NCI-H1105 (cell line): Measurements from ENCODE around the gene MUC20.
"Not testable (repeated sequence)": the region's sequence is repeated elsewhere in the genome, so short reads cannot be mapped to it uniquely, and the experiment has no call there.

Experiments used
- DNase-seq: peaks from one replicate; lab custom pipeline; 2025; lab: John Stamatoyannopoulos, UW

The MUC20 gene

DNA sequence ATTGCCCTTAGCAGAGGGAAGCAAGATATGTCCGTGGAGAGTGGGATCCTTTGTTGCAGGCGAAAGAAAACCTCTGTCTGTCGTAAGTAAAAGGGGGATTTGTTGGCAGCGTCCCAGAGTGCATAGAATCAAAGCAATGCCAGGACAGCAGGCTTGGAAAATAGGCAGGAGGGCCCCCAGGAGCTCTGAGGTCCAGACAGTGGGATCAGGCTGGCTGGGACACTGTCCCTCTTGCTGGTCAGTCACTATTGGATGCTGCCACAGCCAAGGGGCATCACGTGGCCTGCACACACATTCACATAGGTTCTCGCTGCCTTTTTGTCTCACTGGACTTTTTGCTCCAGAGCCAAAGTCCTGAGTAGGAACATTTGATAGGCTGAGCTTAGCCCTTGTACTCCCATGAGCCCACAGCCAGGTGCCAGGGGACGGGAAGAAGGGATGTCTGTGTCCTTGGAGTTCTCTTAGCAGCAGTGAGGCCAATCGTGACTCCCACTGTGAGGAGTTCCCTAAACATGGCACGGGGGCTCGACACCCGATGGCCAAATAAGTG, 10.7 kb downstream of the MUC20 start:
- DNase-seq: no peak

GRCh38 chr3:195732940-195733339, 12.2 kb downstream of the MUC20 start:
- DNase-seq: no peak

- no peak for DNase-seq
These were observed 14.4 kb downstream of the MUC20 start for GRCh38 chr3:195735036-195735695.

GRCh38 chr3:195736866-195737490, 16.2 kb downstream of the MUC20 start:
- DNase-seq: no peak

DNA sequence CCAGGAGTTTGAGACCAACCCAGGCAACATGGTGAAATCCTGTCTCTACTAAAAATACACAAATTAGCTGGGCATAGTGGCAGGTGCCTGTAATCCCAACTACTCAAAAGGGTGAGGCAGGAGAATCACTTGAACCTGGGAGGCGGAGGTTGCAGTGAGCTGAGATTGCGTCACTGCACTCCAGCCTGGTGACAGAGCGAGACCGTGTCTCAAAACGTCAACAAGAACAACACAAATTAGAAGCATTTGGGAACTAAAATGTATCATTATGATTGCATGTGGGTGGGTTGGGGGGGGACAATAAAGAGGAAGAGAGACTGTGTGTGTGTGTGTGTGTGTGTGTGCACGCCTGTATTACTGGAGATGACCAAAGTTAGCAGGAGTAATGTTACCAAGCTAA, 17.0 kb downstream of the MUC20 start:
- DNase-seq: not testable (repeated sequence)

GRCh38 chr3:195738274-195739044, 17.7 kb downstream of the MUC20 start:
- no peak for DNase-seq

DNA sequence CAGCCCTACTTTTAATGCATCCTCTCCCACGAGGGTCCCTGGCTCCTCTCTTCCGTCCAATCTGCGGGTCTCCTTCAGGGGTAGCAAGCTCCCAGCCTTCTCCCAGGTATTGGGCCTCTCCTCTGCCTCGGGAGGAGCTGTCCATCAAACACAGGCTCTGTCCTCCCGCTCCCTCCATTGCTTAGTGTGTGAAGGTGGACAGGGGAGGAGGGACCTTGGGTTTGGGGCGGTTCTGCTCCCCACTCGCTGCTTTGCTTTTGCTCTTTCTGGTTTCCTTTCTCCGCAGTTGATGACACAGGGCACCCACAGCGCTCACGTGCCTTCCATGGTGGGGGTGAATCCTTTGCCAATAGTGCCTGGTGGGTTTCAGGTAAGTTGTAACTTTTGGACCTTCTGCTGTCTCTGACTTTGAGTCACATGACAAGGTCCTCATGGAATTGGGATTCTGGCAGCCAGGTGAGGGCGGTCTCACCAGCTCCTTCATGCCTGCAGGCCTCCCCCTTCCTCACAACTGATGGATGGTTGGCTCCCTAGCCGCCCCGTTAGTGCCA, 18.9 kb downstream of the MUC20 start:
- no peak for DNase-seq

DNA sequence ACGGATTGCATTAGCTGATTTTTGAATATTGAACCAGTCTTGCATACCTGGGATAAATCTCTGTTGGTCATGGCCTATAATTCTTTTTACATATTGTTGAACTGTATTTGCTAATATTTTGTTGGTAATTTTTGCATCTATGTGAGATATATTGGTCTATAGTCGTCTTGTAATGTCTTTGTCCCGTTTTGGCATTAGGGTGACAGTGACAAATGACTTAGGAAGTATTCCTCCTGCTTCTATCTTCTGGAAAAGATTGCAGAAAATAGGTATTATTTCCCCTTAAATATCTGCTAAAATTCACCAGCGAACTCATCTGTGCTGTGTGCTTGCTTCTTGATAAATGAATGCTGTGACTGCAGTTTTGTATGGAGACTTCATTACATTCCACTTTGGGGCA, 23.7 kb downstream of the MUC20 start:
- DNase-seq: no peak

DNA sequence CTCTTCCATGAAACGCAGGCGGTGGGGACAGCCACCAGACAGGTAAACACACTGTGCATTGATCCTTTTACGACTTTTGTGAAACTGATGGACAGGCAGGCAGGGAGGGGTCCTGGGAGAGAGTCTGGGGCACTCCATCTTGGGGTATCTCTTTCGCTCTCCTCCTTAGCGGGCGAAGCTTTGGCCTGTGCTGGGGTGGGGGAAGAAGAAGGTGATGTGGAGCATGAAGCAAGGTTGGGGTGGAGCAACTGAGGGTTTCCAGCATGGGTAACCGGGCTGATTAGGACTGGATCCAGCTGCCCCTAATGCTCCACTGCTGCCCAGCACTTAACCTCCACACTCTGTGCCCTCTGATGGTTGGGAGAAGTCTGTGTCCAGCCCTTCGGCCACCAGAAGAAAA, 25.6 kb downstream of the MUC20 start:
- no peak for DNase-seq

DNA sequence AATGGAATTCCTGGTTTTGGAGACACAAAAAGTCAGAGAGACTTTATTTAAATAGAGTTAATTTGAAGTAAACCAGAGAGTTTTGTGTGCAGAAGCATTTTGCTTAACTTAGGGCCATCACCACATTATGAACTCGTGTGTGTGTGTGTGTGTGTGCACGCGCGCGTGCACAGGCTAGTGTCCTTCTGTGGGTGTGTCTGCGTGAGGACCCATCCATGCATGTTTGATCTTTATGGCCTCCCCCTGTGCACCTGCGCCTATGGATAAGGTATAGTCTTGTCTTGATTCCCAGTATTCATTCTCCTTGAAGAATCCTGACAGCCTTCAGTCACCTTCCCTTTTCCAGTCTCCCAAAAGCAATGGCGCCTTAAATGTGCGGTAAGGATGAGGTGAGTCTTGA, 26.0 kb downstream of the MUC20 start:
- no peak for DNase-seq

- no peak for DNase-seq
These were observed 27.9 kb downstream of the MUC20 start for GRCh38 chr3:195748661-195749060.

GRCh38 chr3:195749101-195749500, 28.3 kb downstream of the MUC20 start:
- DNase-seq: not testable (repeated sequence)

DNA sequence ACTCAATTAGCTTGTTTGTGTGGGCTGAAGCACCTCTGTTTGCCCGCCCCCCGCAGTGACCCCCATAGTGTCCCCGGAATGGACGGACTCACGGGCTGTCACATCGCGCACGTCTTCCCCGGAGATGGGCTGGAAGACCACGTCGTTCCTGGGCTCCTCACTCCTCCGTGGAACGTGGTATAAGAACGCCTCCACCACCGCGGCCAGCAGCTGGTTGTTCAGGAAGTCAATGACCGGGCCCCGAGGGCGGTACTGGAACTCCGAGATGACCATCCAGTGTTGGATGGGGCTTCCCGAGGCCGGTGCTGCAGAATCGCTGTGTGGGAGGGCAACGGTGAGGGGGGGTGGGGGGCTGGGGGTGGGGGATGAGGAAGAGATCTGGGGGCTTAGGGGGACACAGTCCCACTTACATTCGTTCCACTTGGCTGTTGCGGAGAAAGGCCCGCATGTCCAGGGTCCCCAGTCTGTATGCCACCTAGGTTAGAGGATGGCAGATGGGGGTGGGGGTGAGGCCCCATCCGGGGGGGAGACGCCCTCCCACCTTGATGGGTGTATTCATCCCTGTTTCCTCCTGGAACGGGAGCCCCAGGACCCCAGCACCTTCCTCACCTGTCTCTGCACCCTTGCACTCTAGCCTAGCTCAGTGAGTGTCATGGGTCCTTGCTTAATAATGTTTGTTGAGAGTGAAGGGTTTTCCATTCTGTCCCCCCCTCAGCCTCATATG, 30.2 kb downstream of the MUC20 start:
- no peak for DNase-seq

DNA sequence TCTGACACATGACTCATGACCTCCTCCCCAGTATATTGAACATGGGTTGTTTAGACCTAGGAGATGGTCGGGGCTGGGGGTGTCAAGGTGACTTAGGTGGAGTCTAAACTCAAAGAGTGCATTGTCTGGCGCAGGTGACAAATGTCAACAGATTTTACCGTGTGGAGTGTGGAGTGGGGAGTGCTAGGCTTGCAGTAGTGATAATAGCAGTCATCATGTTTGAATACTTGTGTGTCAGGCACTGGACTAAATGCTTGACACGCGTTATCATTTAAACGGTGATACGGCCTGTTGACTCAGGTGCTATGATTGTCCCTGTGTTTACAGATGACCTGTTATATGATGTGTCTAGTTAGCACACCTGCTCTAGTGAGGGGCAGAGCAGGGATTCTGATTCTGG, 30.8 kb downstream of the MUC20 start:
- DNase-seq: no peak

DNA sequence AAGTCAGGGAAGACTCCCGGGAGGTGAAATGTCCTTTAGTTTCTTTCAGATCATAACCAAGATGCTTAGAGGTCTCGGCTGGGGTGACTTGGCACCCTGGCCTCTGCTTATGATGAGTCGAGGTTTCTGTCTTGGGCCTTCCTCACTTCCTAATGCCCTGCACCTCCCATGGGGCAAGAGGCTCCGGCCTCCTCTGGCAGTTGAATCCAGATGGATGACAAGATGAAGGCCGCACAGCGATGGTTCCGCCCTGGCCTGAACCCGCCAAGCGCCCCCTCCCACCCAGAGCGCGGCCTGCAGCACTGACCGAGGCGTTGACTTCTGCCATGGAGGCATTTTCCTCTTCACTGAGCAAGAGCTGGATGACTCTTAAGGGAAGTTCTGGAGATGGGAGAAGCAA, 31.3 kb downstream of the MUC20 start:
- DNase-seq: no peak

DNA sequence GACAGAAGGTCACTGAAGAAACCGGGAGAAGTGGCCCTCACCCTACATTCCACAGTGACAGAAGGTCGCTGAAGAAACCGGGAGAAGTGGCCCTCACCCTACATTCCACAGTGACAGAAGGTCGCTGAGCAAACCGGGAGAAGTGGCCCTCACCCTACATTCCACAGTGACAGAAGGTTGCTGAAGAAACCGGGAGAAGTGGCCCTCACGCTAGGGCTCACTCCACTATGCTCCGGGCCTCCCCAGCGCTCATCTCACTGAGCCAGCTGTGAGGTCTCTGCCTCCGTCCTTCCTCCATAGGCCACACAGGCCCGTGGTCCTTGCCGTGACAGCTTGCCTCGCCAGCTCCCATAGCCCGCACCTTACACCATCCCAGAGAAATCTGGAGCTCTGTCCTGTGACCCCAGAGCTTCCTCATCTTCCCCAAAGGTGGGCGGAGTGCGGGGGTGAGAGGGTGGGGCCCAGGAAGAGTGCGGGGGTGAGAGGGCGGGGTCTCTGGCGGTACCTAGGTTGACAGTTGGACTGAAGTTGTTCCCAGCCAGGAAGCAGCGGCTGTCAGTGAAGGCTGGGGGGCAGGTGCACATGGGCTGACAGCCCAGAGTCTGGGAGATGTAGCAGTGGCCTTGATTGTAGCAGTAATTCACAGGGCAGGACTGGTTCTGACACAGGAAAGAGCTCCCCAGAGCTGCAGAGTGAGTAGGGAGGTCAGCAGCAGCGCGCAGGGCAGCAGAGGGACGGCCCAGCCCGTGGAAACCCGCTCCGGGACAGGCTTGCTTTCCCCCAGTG, 32.0 kb downstream of the MUC20 start:
- DNase-seq: no peak

DNA sequence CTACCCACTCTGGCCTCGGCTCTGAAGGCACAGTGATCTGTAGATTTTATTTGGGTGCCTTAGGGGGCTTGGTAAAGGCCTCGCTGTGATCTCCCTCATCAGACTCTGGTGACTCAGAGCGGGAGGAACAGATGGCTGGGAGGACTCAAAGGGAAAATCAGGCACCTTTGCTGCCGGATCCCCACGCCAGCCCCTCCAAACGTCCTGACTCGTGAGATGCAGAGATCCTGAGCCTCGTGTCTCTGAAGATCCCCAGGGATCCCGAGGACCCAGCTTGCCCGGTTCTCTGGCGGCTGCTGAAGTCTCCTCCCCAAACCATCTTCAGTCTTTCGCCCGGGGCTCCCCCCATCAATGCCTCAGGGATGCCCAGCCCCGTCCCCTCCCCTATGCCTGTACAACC, 32.8 kb downstream of the MUC20 start:
- DNase-seq: no peak

DNA sequence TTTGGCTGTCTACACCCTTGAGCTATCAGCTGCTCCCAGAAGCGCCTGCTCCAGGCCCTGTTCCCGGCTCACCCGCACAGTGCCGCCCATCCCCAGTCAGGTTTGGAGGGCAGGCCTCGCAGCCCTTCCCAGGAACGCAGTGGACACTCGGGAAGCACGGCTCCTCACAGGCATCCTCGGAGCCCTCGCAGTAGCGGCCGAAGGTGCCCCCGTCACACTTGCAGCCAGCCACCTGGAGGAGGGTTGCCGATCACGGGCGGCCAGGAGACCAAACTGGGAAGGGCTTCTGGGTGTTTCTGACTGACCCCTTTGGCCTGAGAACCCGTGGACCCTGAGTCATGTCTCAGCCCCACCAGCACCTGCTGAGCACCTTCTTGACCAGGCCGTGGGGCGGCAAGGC, 33.4 kb downstream of the MUC20 start:
- no peak for DNase-seq

GRCh38 chr3:195754906-195755305, 34.1 kb downstream of the MUC20 start:
- DNase-seq: no peak

GRCh38 chr3:195755391-195755790, 34.6 kb downstream of the MUC20 start:
- DNase-seq: no peak
